ENCODE data around the gene PRKCA.

- TF ChIP-seq POLR2A (IDR thresholded peaks at IDR 0.05; ENCODE audit: low read depth, low read length) (no peak), POLR2AphosphoS5 (IDR thresholded peaks at IDR 0.05; ENCODE audit: low read depth, low read length) (no peak)
Observed at GRCh38 chr17:66625311-66625767, 322.9 kb downstream of the PRKCA start.
